Rectal smooth muscle tissue (tissue), 1 donor: ENCODE measurements around the gene TAGLN.

Experiments
- H3K27ac ChIP-seq: one replicate; pipeline ENCODE4 v1.7.0; 2013; ENCODE audit warnings: low read depth, low read length, inconsistent platforms
- H3K27me3 ChIP-seq: one replicate; pipeline ENCODE4 v1.7.0; 2013; ENCODE audit warnings: low read length; ENCODE audit not compliant: control insufficient read depth, insufficient read depth
- H3K36me3 ChIP-seq: one replicate; pipeline ENCODE4 v1.7.0; 2013; ENCODE audit warnings: low read length; ENCODE audit not compliant: control insufficient read depth, insufficient read depth
- H3K4me1 ChIP-seq: one replicate; pipeline ENCODE4 v1.7.0; 2013; ENCODE audit warnings: low read length; ENCODE audit not compliant: control insufficient read depth, insufficient read depth
- H3K4me3 ChIP-seq: one replicate; pipeline ENCODE4 v1.7.0; 2013; ENCODE audit warnings: low read length
- H3K9ac ChIP-seq: one replicate; pipeline ENCODE4 v1.7.0; 2013; ENCODE audit warnings: low read length

Gene TAGLN

DNA sequence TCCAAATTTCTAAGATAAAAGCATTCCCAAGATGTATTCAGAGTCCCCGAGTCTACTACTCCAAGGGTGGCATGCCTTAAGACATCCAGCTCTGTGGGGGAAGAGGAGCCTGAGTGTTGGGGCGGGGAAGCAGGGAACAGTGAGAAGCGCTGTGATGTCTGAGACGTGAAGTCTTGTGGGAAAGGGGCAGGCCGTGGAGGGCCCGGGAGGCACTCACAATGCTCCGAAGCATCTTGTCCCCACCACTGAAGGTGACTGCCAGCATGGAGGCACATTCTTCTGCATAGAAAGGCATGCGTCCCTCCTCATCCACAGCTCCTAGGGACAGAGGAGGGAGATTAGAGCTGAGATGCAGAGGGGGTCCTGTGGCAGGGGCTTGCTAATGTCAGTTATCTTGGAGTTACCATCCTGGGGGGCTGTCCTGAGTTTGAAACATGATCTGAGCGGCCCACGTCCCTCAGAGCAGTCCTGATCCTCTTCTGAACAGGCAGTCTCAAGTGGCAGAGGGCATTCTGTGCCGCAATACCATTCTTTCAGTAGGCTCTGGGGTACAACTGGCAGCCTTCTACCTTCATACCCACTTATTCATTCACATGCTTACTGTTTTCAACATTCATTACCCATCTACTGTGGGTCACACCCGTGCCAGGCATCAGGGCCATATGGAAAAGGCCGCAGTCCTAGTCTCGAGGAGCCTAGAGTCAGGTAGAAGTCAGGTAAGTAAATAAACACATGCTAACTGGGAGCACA, 24.0 kb downstream of the TAGLN start:
- Histone ChIP-seq H3K9ac (no peak overlapping the region), H3K4me1 (peaks cover 54% of the 10 kb centered on the region), H3K4me3 (no peak overlapping the region), H3K36me3 (peaks cover 33% of the 10 kb centered on the region), H3K27me3 (no peaks in the 10 kb centered on the region), H3K27ac (peak overlapping the region; percentile 99)

DNA sequence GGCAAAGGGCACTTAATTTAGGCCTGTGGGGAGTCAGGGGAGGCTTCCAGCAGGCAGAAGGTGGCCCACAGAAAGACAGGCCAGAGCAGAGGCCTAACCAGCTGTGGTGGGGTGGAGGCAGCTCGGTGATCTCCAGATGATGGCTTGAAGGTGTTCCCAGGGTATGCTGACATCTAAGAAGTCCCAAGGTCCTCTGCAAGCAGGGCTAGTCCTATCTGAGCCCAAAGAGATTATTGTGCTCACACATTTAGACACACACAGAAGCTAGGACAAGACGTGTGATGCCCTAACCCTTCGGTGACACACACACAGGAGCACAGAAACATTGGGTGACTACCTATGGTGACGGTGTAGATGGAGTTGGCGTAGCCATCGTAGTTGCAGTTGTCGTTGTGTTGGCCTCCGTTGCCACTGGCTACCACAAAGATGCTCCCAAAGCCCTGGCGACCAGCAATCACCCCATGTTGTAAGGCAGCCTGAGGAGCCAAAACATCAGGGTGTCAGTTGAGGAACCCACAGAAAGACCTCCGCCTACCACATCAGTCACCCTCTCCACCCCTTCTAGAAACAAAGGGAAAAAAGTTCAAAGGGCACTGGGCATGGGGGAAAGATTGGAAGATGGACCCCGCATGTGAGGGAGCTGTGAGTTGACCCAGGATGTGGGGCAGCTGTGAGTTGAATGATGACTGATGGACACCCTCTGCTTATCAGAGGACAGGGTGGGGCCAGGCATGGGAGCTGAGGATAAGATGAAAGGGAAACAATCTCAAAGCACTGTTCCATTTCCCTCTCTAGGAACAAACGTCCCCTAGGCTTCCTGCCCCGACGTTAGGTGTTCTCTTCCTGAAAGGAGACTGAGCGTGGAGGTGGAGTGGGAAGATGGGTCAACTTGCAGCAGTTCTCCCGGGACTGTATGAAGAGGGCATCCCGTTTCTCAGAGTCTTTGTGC, 24.8 kb downstream of the TAGLN start:
- Histone ChIP-seq H3K4me1 (peaks cover 45% of the 10 kb centered on the region), H3K27ac (peak overlapping the region; percentile 99), H3K4me3 (no peak overlapping the region), H3K27me3 (no peaks in the 10 kb centered on the region), H3K36me3 (peaks cover 32% of the 10 kb centered on the region), H3K9ac (no peak overlapping the region)

DNA sequence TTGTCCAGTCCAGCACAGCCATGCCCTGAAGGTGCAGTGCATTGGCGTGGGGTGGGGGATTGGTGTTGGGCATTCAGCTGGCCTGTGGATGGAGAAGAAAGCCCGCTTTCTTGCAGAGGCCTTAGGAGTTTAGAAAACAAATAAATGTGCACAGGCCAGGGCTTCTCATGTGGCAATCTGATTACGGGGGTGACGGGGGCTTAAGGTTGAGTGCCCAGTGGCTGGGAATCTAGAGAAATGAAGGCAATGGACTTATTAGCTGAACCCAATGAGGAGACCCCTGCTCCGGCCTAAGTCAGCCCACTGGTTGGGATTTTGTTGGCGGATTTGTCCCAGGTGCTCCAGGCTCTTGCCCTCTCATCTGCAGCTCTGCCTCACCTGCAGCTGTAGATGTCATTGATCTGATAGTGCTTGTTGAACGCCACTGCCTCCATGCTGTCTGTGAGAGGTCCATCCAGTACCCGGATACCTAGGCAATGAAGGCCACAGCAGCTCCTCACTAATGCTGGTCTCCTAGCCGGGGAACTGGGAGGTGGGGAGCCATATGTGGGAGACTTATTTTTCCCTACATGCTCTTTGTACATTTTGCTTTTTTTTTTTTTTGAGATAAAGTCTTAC, 26.5 kb downstream of the TAGLN start:
- Histone ChIP-seq H3K4me1 (peaks cover 32% of the 10 kb centered on the region), H3K4me3 (no peak overlapping the region), H3K36me3 (peaks cover 36% of the 10 kb centered on the region), H3K9ac (no peak overlapping the region), H3K27me3 (no peaks in the 10 kb centered on the region), H3K27ac (no peak overlapping the region)

DNA sequence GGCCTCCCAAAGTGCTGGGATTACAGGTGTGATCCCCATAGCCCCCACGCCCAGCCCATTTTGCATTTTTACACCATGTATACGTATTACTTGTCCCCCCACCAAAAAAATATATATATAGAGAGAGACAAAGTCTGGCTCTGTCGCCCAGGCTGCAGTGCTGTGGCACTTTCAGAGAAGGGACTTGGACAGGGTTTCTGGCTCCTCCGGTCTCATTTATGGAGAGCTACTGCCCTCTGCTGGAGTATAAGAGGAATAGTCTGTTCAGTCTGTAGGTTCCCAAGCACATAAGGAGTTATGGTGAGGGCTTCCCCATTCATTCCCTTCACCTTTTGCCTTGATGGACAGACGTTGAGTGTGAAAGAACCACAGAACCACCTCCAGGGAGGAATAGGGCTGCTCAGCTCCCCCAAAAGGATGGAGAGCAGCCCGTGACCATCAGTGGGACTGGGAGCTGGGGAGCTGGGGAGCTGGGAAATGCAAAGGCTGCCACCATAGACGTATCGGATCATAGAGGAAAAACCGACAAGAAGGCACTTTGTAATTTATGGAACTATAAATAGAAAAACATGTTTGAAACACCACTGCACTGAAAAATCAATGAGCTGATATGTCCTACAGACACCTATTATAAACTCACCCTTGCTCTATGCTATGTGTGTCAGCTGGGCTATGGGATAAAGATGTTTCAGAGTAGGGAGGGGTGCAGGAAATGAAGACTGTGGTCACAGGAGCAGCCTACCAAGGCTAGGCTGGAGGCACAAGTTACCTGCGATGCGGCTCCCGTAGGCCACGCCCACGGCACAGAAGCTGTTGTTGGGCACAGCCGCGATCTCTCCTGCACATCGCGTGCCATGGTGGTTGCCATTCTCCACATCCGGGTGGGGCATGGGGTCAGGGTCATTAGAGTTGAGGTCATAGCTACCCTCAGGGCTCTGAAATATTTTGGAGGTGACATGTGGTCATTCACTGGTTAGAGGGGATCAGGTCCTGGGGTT, 27.5 kb downstream of the TAGLN start:
- Histone ChIP-seq H3K9ac (no peak overlapping the region), H3K27me3 (no peaks in the 10 kb centered on the region), H3K4me3 (no peak overlapping the region), H3K36me3 (peaks cover 36% of the 10 kb centered on the region), H3K27ac (no peak overlapping the region), H3K4me1 (peaks cover 32% of the 10 kb centered on the region)

DNA sequence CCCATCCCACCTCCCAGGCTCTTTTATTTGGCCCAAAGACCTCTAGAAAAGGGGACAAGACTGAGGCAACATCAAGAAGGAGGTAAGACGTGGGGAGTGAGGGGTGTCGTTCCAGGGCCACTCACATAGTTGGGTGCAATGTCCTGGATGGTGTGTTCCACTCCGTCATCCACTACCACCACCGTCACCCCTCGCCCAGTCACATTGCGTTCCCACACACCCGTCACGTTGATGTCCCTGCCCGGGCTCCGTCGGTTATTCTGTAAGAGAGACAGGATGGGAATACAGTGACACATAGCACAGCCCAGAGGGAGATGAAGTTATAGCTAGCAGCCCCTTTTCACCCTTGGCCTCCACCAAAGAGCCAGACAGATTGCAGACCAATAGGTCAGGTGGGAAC, 28.9 kb downstream of the TAGLN start:
- H3K9ac ChIP-seq = no peak overlapping the region
- H3K4me3 ChIP-seq = no peak overlapping the region
- peaks cover 21% of the 10 kb centered on the region for H3K4me1 ChIP-seq
- no peak overlapping the region for H3K27ac ChIP-seq
- no peaks in the 10 kb centered on the region for H3K27me3 ChIP-seq
- peaks cover 33% of the 10 kb centered on the region for H3K36me3 ChIP-seq

DNA sequence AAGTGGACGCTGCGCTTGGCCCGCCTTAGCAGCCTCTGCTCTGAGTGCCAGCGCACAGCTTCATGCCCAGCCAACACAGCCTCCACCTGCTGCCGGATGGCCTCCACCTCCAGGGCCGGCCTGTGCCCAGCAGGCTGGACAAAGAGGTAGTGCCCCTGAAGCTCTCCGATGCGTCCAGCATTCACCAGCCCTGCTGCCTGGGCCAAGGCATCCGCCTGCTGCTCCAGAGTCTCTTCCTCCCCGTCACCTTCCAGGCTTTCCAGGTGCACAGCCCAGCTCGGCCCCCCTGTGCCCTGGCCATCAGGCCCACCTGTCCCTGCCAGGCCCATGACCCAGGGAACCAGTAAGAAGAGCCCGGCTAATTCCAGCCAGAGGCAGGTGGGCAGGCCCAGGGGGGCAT, 30.2 kb downstream of the TAGLN start:
- Histone ChIP-seq H3K9ac (no peak overlapping the region), H3K27me3 (no peaks in the 10 kb centered on the region), H3K36me3 (peaks cover 26% of the 10 kb centered on the region), H3K27ac (no peak overlapping the region), H3K4me1 (peaks cover 19% of the 10 kb centered on the region), H3K4me3 (no peak overlapping the region)

DNA sequence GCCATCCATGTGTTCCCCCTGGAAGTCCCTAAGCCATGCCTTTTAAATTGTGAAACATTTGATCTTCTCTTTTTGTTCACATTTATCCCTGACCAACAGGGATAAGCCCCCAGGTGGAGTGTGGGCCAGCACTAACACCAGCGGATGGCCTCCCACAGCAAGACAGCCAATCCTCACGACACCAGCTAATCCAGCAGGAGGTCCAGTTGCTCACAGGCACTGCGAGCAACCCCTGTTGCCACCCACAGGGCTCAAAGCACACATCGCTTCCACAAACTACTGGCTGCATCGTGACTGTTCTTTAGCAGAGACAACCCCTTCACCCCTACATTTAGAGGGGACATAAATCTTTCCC, 30.7 kb downstream of the TAGLN start:
- Histone ChIP-seq H3K27me3 (no peaks in the 10 kb centered on the region), H3K27ac (no peak overlapping the region), H3K4me1 (peaks cover 19% of the 10 kb centered on the region), H3K9ac (no peak overlapping the region), H3K4me3 (peak overlapping the region; percentile 33), H3K36me3 (peaks cover 26% of the 10 kb centered on the region)

DNA sequence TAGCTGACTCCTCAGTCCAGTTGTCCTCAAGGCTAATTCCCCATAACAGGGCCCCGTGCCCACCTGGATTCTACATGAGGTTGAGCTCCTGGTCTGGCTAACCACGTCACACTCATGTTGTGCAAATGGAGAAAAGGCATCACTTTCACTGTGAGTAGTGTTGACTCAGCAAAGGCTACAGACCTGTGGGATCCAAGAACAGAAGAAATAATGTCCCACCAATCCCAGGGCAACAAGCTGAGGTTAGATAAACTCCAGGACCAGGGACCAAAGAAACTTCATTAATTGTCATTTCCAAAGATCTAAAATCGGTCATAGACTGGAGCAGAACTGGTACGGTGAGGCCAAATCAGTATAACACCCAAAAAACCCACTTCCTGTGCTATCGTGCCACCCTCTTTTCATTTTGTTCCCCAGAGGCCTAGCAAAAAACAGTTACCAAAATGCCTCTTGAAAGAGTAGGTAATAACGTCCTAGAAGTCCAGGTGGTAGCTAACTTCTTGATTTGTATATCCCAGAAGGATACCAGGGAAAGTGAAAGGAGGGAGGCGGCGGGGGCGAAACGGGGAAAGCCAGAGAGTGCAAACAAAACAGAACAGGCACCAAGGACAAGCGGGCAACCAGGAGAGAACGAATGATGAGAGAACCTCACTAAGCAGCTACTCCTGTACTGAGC, 31.3 kb downstream of the TAGLN start:
- no peak overlapping the region for H3K9ac ChIP-seq
- H3K27ac ChIP-seq = no peak overlapping the region
- H3K27me3 ChIP-seq = no peaks in the 10 kb centered on the region
- peak overlapping the region; percentile 97 for H3K4me3 ChIP-seq
- H3K36me3 ChIP-seq = peaks cover 26% of the 10 kb centered on the region
- peaks cover 19% of the 10 kb centered on the region for H3K4me1 ChIP-seq

DNA sequence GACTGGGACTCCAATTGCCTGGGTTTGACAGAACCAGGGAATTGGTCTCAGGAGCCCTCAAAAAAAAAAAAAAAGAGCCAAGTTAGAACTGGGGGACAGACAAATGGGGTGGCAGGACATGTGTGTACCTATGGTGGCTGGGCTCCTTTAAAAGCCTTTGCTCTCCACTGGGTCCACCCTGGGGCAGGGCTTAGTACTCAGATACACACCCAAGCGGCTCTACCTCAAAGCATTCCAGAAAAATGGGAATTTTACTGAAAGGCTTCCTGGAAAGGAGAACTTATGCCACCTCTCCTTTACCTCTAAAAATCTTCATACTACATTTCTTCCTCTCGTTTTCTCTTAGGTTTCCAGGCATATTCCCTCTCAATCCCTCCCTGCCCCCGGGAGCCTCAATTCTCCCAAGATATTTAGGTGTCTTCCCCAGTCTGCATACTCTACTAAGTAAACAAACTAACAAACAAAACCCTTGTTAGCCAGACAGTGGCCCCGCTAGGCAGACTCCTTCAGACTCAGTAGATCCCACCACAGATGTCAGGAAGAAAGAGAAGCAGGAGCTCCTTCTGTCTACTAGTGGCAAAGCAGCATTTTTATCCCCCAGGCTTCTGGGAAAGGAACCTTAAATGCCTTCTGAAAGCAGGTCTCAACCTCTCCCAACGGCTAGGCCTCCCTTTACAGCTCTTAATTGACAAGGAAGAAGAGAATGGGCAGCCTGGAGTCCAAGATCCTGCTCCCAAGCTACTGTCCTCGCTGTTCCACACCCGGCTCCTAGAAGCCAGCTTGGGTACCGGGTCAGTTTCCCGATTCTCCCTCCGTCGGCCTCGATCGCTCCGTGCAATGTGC, 32.0 kb downstream of the TAGLN start:
- Histone ChIP-seq H3K36me3 (peaks cover 26% of the 10 kb centered on the region), H3K27ac (peak overlapping the region; percentile 97), H3K4me1 (peaks cover 19% of the 10 kb centered on the region), H3K27me3 (no peaks in the 10 kb centered on the region), H3K9ac (peak overlapping the region; percentile 80), H3K4me3 (peak overlapping the region; percentile 97)

DNA sequence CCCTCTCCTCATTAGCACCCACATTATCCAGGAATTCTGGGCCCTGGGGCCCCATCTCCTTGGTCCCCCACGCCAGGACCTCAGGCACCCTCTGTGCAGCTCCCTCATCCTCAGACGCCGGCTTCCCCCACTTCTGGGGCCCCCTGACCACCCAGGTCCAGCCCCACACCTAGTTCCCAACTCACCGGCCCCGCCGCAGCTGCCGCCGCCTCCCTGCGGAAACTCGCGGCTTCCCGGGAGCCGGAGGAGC, 32.6 kb downstream of the TAGLN start, which contains the start of gene PCSK7:
Gene PCSK7, minus strand, starts transcription at position 232 of the 250 bp plus-strand sequence. CDS start 2,229 bp downstream, outside the sequence.
- H3K27me3 ChIP-seq = no peaks in the 10 kb centered on the region
- peak within 1 kb of the TSS; percentile 97 for H3K4me3 ChIP-seq
- H3K9ac ChIP-seq = peak within 1 kb of the TSS; percentile 92
- H3K4me1 ChIP-seq = peaks cover 19% of the 10 kb centered on the region
- peak within 1 kb of the TSS; percentile 97 for H3K27ac ChIP-seq
- peaks cover 26% of the 10 kb centered on the region for H3K36me3 ChIP-seq
